Thymus (tissue), 11 donors: ENCODE results near the gene OR10Z1. TPM values are rescaled to one million over a fixed set of nuclear protein-coding genes. Genes with fewer than 3 reads are reported as not detected.
A peak's percentile ranks its signal among the peaks of the same experiment; 100 is the strongest.

ENCODE experiments used
- DNase-seq, 9 donors: peaks; one replicate each; pipeline ENCODE4 v3.0.0-alpha.2; 2013; ENCODE audit warnings: low spot score in 9 of 9, low read depth in 6 of 9, missing footprints in 1 of 9
- H3K27ac ChIP-seq, 2 donors: one replicate each; pipeline ENCODE4 v1.5.1; 2013; ENCODE audit warnings: control low read depth in 1 of 2, low read depth in 1 of 2, low read length in 1 of 2, mild to moderate bottlenecking in 1 of 2, moderate library complexity in 1 of 2
- H3K27me3 ChIP-seq, 2 donors: one replicate each; pipeline ENCODE4 v1.5.1; 2013; ENCODE audit warnings: low read length in 1 of 2; ENCODE audit not compliant: control insufficient read depth in 2 of 2, insufficient read depth in 1 of 2
- H3K36me3 ChIP-seq, 2 donors: one replicate each; pipeline ENCODE4 v1.5.1; 2013; ENCODE audit warnings: low read length in 1 of 2, mild to moderate bottlenecking in 1 of 2, moderate library complexity in 1 of 2; ENCODE audit not compliant: control insufficient read depth in 2 of 2, insufficient read depth in 2 of 2
- H3K4me1 ChIP-seq, 2 donors: one replicate each; pipeline ENCODE4 v1.5.1; 2013; ENCODE audit warnings: low read length in 2 of 2; ENCODE audit not compliant: control insufficient read depth in 2 of 2, insufficient read depth in 2 of 2
- H3K4me3 ChIP-seq, 2 donors: one replicate each; pipeline ENCODE4 v1.5.1; 2013; ENCODE audit warnings: low read length in 2 of 2, control low read depth in 1 of 2, mild to moderate bottlenecking in 1 of 2
- H3K9me3 ChIP-seq, 2 donors: one replicate each; pipeline ENCODE4 v1.5.1; 2013; ENCODE audit warnings: low read length in 1 of 2, mild to moderate bottlenecking in 1 of 2; ENCODE audit not compliant: control insufficient read depth in 2 of 2, insufficient read depth in 1 of 2
- WGBS: extraction: QIAGEN DNeasy Blood & Tissue Kit; methylation state at CpG from one replicate; pipeline ENCODE4 v1.1.7; 2013; 5-methylcytosine and 5-hydroxymethylcytosine counted together
- polyA plus RNA-seq: library from polyadenylated mRNA; stranded (reverse); fragments of 200-250 nt; gene quantifications from one replicate; pipeline ENCODE4 v1.2.3, GENCODE V29; 2013
- total RNA-seq: library from RNA; stranded (reverse); fragments of 120-200 nt; gene quantifications from one replicate; pipeline ENCODE4 v1.2.4, GENCODE V29; 2013
- donor health status: healthy.

Gene OR10Z1
- total and polyA plus RNA-seq, 2 donors, result under 0.01 TPM; not detected in 1

- Histone ChIP-seq H3K9me3 (peaks cover 0 to 8% of the 10 kb centered on the region in 2 donors), H3K36me3 (no peaks in the 10 kb centered on the region), H3K4me1 (no peaks in the 10 kb centered on the region), H3K4me3 (no peak overlapping the region), H3K27me3 (no peaks in the 10 kb centered on the region), H3K27ac (no peak overlapping the region)
- 95% methylated on average over 1 of the region's 1 CpG for WGBS
- no peak for DNase-seq
Observed at GRCh38 chr1:158586942-158587341, 18.1 kb upstream of the OR10Z1 start.

- 84% methylated on average over 2 of the region's 2 CpGs for WGBS
- no peak overlapping the region for H3K27ac ChIP-seq
- no peaks in the 10 kb centered on the region for H3K27me3 ChIP-seq
Observed at GRCh38 chr1:158600735-158601134, 4.3 kb upstream of the OR10Z1 start.

GRCh38 chr1:158607296-158607695 lies 2.2 kb downstream of the OR10Z1 start:
- Histone ChIP-seq H3K27ac (no peak overlapping the region), H3K9me3 (no peaks in the 10 kb centered on the region), H3K36me3 (no peaks in the 10 kb centered on the region), H3K4me1 (no peaks in the 10 kb centered on the region), H3K4me3 (no peak overlapping the region), H3K27me3 (no peaks in the 10 kb centered on the region)
- no peak for DNase-seq
- 95% methylated on average over 1 of the region's 1 CpG for WGBS

More at GRCh38 chr1:158600735-158601134, 4.3 kb upstream of the OR10Z1 start:
- Histone ChIP-seq H3K36me3 (no peaks in the 10 kb centered on the region), H3K4me1 (no peaks in the 10 kb centered on the region), H3K4me3 (no peak overlapping the region), H3K9me3 (peaks cover 0 to 5% of the 10 kb centered on the region in 2 donors)
- no peak for DNase-seq

- Histone ChIP-seq H3K27ac (no peak overlapping the region), H3K27me3 (no peaks in the 10 kb centered on the region), H3K36me3 (no peaks in the 10 kb centered on the region), H3K4me1 (no peaks in the 10 kb centered on the region), H3K9me3 (no peaks in the 10 kb centered on the region), H3K4me3 (no peak overlapping the region)
- DNase-seq, result no peak
- 88% methylated on average over 3 of the region's 3 CpGs for WGBS
Observed at GRCh38 chr1:158611916-158612315, 6.8 kb downstream of the OR10Z1 start.

GRCh38 chr1:158613764-158614163 lies 8.7 kb downstream of the OR10Z1 start:
- Histone ChIP-seq H3K4me1 (no peaks in the 10 kb centered on the region), H3K9me3 (no peaks in the 10 kb centered on the region), H3K4me3 (no peak overlapping the region), H3K27me3 (no peaks in the 10 kb centered on the region), H3K27ac (no peak overlapping the region), H3K36me3 (no peaks in the 10 kb centered on the region)
- DNase-seq, result no peak
- 97% methylated on average over 3 of the region's 3 CpGs for WGBS

- H3K4me3 ChIP-seq, result no peak overlapping the region
- no peak for DNase-seq
- H3K27ac ChIP-seq, result no peak overlapping the region
- WGBS, result 97% methylated on average over 4 of the region's 4 CpGs
- no peaks in the 10 kb centered on the region for H3K36me3 ChIP-seq
- H3K9me3 ChIP-seq, result no peaks in the 10 kb centered on the region
- no peaks in the 10 kb centered on the region for H3K27me3 ChIP-seq
- H3K4me1 ChIP-seq, result no peaks in the 10 kb centered on the region
Observed at GRCh38 chr1:158638146-158638545, 33.1 kb downstream of the OR10Z1 start.

- Histone ChIP-seq H3K36me3 (no peaks in the 10 kb centered on the region), H3K4me1 (no peaks in the 10 kb centered on the region), H3K9me3 (no peaks in the 10 kb centered on the region), H3K27ac (no peak overlapping the region), H3K4me3 (no peak overlapping the region), H3K27me3 (no peaks in the 10 kb centered on the region)
- no peak for DNase-seq
Observed at GRCh38 chr1:158638904-158639303, 33.8 kb downstream of the OR10Z1 start.

- Histone ChIP-seq H3K27ac (no peak overlapping the region), H3K4me1 (peaks cover 0 to 4% of the 10 kb centered on the region in 2 donors), H3K36me3 (no peaks in the 10 kb centered on the region), H3K4me3 (no peak overlapping the region), H3K9me3 (no peaks in the 10 kb centered on the region), H3K27me3 (no peaks in the 10 kb centered on the region)
- WGBS, result 73% methylated on average over 2 of the region's 2 CpGs
- no peak for DNase-seq
Observed at GRCh38 chr1:158644449-158644848, 39.4 kb downstream of the OR10Z1 start.

GRCh38 chr1:158646465-158646864 lies 41.4 kb downstream of the OR10Z1 start:
- Histone ChIP-seq H3K27me3 (no peaks in the 10 kb centered on the region), H3K27ac (no peak overlapping the region), H3K4me3 (no peak overlapping the region), H3K4me1 (peaks cover 0 to 4% of the 10 kb centered on the region in 2 donors), H3K9me3 (no peaks in the 10 kb centered on the region), H3K36me3 (no peaks in the 10 kb centered on the region)
- DNase-seq, result peak in 1 of 9 donors; percentile 7
- WGBS, result 88% methylated on average over 1 of the region's 1 CpG

GRCh38 chr1:158649052-158649451 lies 44.0 kb downstream of the OR10Z1 start:
- Histone ChIP-seq H3K4me1 (peaks cover 0 to 4% of the 10 kb centered on the region in 2 donors), H3K27me3 (no peaks in the 10 kb centered on the region)
- DNase-seq, result peak; percentile 19 to 71 (median 39)

More at GRCh38 chr1:158649052-158649451, 44.0 kb downstream of the OR10Z1 start:
- no peaks in the 10 kb centered on the region for H3K36me3 ChIP-seq
- no peaks in the 10 kb centered on the region for H3K9me3 ChIP-seq
- no peak overlapping the region for H3K4me3 ChIP-seq
- no peak overlapping the region for H3K27ac ChIP-seq
